GM12872 (cell line): ENCODE data around the gene RASA3.

Source experiments
- TF ChIP-seq, protein P1 (sequence below): IDR thresholded peaks from 3 replicates; pipeline ENCODE4 v1.5.1; 2011; ENCODE audit warnings: low read depth, mild to moderate bottlenecking, low read length, moderate library complexity; ENCODE audit not compliant: insufficient read depth

The RASA3 gene

GRCh38 chr13:114123448-114123847 is 9.0 kb downstream of the RASA3 start:
- TF ChIP-seq, protein P1, sequence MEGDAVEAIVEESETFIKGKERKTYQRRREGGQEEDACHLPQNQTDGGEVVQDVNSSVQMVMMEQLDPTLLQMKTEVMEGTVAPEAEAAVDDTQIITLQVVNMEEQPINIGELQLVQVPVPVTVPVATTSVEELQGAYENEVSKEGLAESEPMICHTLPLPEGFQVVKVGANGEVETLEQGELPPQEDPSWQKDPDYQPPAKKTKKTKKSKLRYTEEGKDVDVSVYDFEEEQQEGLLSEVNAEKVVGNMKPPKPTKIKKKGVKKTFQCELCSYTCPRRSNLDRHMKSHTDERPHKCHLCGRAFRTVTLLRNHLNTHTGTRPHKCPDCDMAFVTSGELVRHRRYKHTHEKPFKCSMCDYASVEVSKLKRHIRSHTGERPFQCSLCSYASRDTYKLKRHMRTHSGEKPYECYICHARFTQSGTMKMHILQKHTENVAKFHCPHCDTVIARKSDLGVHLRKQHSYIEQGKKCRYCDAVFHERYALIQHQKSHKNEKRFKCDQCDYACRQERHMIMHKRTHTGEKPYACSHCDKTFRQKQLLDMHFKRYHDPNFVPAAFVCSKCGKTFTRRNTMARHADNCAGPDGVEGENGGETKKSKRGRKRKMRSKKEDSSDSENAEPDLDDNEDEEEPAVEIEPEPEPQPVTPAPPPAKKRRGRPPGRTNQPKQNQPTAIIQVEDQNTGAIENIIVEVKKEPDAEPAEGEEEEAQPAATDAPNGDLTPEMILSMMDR, result no peak

- TF ChIP-seq, protein P1, result no peak
These were observed 9.7 kb downstream of the RASA3 start for GRCh38 chr13:114122591-114123211.

- TF ChIP-seq, protein P1, result no peak
These were observed 10.3 kb downstream of the RASA3 start for GRCh38 chr13:114122127-114122511.

GRCh38 chr13:114121496-114122126 is 10.8 kb downstream of the RASA3 start:
- TF ChIP-seq, protein P1, result no peak

- TF ChIP-seq, protein P1, result no peak
These were observed 11.4 kb downstream of the RASA3 start for GRCh38 chr13:114121031-114121430.

GRCh38 chr13:114120591-114121011 is 11.8 kb downstream of the RASA3 start:
- TF ChIP-seq, protein P1, result no peak

GRCh38 chr13:114119196-114119595 is 13.2 kb downstream of the RASA3 start:
- TF ChIP-seq, protein P1, result no peak
